ENCODE data around the gene TRPV2.

The TRPV2 gene

GRCh38 chr17:16467044-16467443 is 51.7 kb downstream of the TRPV2 start:
- TF ChIP-seq GATA2 (IDR thresholded peaks at IDR 0.05; ENCODE audit: low read depth, low read length): no peak
- TF ChIP-seq GATA3 (IDR thresholded peaks at IDR 0.05; ENCODE audit: low read depth, low read length): no peak

- TF ChIP-seq GATA2 (IDR thresholded peaks at IDR 0.05; ENCODE audit: low read depth, low read length) (no peak), GATA3 (IDR thresholded peaks at IDR 0.05; ENCODE audit: low read depth, low read length) (no peak)
These were observed 52.5 kb downstream of the TRPV2 start for GRCh38 chr17:16467886-16468285.

DNA sequence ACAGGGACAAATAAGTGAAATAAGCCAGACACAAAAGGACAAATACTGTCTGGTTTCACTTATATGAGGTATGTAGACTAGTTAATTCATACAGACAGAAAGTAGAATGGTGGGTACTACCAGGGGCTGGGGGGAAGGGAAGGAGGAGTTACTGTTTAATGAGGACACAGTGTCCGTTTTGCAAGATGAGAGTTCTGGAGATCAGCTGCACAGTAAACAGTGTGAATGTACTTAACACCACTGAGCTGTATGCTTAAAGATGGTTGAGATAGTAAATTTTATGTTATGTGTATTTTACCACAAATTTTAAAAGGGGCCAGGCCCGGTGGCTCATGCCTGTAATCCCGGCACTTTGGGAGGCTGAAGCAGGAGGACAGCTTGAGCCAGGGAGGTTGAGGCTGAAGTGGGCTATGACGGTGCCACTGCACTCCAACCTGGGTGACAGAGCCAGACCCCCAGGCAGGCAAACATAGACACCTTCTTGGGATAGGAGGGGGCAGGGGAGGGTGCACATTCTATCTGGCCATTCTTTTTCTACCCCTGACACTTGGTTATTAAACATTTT is 53.1 kb downstream of the TRPV2 start:
- no peak for TF ChIP-seq GATA2 (IDR thresholded peaks at IDR 0.05; ENCODE audit: low read depth, low read length)
- TF ChIP-seq GATA3 (IDR thresholded peaks at IDR 0.05; ENCODE audit: low read depth, low read length): no peak

DNA sequence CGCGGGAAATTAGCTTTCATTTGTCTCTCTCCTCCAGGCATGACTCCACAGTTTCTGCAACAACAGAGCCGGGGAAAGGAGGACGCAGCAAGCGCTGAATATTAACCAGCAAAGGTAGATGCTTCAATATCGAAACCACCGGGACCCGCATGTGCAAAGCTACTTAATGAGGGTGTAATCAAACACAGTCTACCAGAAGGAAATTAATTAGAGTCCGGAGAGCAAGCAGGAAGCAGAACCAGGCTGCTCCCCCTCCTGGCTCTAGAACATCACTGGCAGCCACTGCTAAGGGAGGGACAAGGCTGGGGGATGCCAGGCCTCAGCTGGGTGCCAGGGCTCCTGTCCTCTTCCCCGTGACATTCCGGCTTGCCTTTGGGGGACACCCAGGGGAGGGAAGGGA is 54.9 kb downstream of the TRPV2 start:
- no peak for TF ChIP-seq GATA2 (IDR thresholded peaks at IDR 0.05; ENCODE audit: low read depth, low read length)
- no peak for TF ChIP-seq GATA3 (IDR thresholded peaks at IDR 0.05; ENCODE audit: low read depth, low read length)

DNA sequence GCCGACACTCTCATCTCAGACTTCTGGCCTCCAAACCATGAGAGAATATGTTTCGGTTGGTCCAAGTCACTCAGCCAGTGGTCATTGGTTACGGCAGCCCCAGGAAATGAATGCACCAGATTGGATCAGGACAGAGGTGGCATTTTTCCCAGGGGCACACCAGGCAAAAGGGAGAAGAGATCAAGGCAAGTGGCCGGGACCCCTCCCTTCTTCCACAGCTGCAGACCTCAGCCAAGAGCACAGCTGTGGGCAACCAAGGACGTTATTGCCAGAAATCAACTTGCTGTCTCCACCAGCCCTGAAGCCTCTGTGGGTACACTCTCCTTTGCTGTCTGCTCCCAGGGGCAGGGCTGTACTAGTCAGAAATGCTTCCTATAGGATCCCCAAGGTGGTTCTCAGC is 55.9 kb downstream of the TRPV2 start:
- no peak for TF ChIP-seq GATA3 (IDR thresholded peaks at IDR 0.05; ENCODE audit: low read depth, low read length)
- no peak for TF ChIP-seq GATA2 (IDR thresholded peaks at IDR 0.05; ENCODE audit: low read depth, low read length)

- TF ChIP-seq GATA3 (IDR thresholded peaks at IDR 0.05; ENCODE audit: low read depth, low read length) (no peak), GATA2 (IDR thresholded peaks at IDR 0.05; ENCODE audit: low read depth, low read length) (no peak)
These were observed 57.2 kb downstream of the TRPV2 start for GRCh38 chr17:16472539-16472938.

DNA sequence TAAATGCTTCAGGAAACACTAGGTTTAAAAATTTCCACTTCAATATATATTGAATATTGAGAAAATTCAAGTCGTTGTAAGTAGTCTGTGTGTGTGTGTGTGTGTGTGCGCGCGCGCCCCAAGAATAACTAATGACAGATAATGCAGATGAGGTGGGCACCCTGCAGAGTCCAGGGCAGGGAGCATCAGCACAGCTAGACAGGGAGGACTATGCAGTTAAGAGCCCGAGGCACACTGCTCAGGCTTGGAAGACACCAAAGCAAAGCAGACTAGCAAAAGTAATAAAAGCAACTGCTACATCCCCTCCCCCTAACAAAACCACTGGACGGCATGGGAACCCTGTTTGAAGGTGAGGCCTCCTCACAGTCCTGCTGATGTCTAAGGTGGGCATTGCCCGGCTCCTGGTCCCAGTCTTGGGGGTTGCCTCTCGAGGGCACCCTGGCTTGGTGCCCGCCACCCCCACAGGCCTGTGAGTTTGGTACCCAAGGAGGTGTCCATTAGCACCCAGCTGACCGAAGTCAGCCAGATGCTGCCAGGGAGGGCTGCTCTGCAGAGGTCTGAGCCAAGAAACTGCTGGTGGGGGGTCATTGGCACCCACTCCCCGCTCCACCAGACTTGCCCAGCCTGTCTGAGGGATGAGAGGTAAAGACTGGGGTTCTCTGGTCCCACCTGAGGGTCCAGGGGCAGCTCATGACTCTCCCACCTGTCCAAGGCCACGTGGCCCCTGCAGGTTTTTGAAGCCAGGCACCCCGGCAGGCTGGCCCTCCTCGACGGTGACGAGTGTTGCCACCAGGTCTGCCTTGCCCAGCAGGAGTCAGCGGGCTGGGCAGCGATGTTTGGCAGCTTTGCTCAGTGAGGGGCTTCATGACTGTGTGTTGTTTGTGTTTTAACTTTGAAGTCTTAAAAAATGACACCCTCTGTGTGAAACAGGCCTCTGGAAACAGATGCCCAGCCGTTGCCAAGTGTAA is 58.0 kb downstream of the TRPV2 start:
- TF ChIP-seq GATA2 (IDR thresholded peaks at IDR 0.05; ENCODE audit: low read depth, low read length) (no peak), GATA3 (IDR thresholded peaks at IDR 0.05; ENCODE audit: low read depth, low read length) (no peak)

DNA sequence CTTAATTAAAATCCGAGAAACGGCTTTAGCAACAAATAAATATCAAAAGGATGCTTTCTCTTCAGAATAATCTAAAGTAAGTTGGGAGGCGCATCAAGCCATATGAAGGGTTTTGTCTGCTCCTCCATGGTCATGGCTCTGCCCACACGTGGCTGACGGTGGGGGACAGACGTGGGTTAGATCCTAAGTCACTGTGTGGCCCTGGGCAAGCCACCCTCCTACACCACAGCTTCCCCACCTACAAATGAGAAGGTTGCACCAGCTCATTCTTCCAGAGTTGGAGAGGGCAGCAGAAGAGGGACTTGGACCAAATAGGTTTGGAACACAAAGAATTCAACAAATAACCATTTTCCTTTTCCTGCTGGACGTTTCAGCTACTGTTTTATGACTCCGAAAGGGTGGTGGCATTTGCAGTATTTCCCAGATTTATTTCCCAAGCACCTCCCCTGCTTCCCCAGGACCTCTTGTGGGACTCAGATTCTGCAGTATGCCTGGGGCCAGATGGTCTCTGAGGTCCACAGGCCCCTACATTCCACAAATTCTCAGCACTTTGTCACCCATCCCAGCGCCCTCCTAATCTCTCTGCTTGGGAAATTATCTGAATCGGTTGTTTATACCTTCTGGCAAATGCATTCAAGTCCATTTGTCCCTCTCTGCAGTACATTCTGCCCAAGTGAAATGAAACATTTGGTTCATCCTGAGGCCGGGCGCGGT is 58.8 kb downstream of the TRPV2 start:
- TF ChIP-seq GATA3 (IDR thresholded peaks at IDR 0.05; ENCODE audit: low read depth, low read length): no peak

- TF ChIP-seq GATA2 (IDR thresholded peaks at IDR 0.05; ENCODE audit: low read depth, low read length) (no peak), GATA3 (IDR thresholded peaks at IDR 0.05; ENCODE audit: low read depth, low read length) (no peak)
These were observed 59.9 kb downstream of the TRPV2 start for GRCh38 chr17:16475179-16475704.

DNA sequence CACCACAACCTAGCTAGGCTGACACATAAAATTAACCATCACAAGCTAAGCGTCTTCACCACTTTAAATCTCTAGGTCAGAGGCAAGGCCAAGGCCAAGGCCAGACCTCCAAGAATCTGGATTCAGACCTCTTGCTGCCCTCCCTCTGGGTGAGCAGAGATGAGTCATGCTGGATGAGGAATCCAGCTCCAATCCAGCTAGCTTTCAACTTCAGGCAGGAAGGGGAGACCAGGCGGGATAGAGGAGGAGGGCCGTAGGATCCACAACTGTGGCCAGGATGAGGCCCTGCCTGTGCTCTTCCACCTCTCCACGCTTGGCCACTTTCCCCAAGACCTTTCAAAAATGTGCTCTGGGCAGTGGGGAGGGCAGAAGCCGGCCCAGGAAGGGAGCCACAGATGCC is 61.9 kb downstream of the TRPV2 start:
- no peak for TF ChIP-seq GATA2 (IDR thresholded peaks at IDR 0.05; ENCODE audit: low read depth, low read length)
- no peak for TF ChIP-seq GATA3 (IDR thresholded peaks at IDR 0.05; ENCODE audit: low read depth, low read length)

- TF ChIP-seq GATA3 (IDR thresholded peaks at IDR 0.05; ENCODE audit: low read depth, low read length): no peak
- TF ChIP-seq GATA2 (IDR thresholded peaks at IDR 0.05; ENCODE audit: low read depth, low read length): no peak
These were observed 62.3 kb downstream of the TRPV2 start for GRCh38 chr17:16477666-16478065.

DNA sequence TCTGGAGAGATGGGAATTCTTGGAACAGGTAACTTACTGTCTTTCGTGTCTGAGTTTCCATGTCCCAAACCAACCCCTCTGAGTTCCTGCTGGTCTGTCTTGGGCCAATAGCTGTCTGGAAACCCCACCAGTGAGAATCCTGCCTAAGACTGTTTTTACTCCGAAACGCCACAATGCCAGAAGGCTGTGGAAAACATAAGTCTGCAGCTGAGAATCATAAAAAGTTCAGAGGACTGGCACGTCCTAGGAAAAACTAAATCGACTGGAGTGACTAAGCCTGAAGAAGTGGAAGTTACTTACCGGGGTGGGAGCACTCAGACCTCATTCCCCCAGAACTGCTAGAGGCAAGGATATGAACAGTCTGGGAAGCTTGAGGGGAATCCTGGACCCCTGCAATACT is 63.3 kb downstream of the TRPV2 start:
- no peak for TF ChIP-seq GATA3 (IDR thresholded peaks at IDR 0.05; ENCODE audit: low read depth, low read length)
- TF ChIP-seq GATA2 (IDR thresholded peaks at IDR 0.05; ENCODE audit: low read depth, low read length): no peak

DNA sequence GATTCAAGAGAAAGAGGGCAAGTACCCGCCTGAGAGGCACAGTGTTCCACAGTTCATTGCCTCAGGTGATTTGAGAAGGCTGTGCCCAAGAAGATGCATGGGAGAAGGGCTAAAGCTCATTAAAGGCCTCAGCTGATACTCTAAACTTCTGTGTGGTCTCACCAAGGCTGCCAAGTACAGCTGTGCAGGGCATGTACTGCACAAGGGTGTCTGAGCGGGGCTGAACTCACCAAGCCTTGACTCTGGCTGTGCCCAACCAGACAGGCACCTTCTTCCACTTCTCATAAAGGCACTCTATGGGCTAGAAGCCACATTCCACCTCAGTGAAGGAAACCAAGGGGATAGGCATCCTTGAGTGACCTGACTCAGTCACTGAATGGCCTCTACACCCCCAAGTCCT is 63.9 kb downstream of the TRPV2 start:
- TF ChIP-seq GATA2 (IDR thresholded peaks at IDR 0.05; ENCODE audit: low read depth, low read length) (no peak), GATA3 (IDR thresholded peaks at IDR 0.05; ENCODE audit: low read depth, low read length) (no peak)

- TF ChIP-seq GATA3 (IDR thresholded peaks at IDR 0.05; ENCODE audit: low read depth, low read length) (no peak), GATA2 (IDR thresholded peaks at IDR 0.05; ENCODE audit: low read depth, low read length) (no peak)
These were observed 65.6 kb downstream of the TRPV2 start for GRCh38 chr17:16480995-16481394.
